Middle frontal gyrus (tissue), 1 donor: ENCODE results near the gene LOXHD1.
A peak's percentile ranks its signal among the peaks of the same experiment; 100 is the strongest.

Source experiments
- DNase-seq: peaks from one replicate; pipeline ENCODE4 v3.0.0-alpha.2; 2015; ENCODE audit warnings: low spot score; ENCODE audit errors: extremely low spot score

LOXHD1 gene

DNA sequence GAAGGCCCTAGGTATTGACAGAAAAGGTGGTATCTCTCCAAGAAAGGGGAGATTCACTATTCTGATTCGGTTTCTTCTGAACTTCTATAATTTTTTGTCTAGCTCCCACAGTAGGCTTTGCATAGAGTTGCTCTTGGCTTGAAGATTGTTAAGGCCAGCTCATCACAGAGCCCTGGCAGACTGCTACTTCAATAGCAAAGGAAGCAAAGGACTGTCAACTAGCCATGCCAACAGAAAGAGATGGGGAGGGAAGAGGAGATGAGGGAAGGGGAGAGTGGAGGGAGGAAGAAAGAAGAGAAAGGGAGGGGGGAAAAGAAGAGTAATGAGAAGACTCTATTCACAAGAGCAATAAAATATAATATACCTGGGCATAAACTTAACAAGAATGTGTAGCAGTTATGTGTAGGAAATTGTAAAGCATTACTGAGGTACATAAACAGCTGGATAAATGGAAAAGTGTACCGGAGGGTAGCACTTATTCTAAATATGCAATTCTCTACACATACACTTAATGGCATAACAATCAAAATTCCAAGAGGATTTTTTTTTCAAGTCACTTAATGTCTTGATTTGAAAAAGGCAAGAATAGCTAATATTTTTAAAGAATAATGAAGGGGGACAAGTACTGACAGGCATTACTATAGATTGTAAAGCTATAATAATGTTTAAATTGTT, 102.5 kb downstream of the LOXHD1 start:
- DNase-seq: no peak

DNA sequence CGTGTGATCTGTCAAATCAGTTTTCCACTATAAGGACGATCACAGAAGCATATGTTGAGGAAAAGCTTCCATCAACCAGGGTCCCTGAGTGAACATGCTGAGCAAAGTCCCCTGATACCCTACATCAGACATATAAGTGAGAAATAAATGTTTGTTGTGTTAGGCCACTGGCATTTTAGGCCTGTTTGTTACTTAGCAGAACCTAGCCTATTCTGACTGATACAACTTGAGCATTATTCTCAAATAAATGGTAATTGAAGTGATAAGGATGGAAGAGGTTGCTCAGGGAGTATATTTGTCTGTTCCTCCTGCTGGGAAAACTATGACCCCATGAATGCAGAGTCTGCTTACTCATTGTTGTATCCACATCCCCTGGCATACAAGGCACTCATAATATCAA, 106.4 kb downstream of the LOXHD1 start:
- no peak for DNase-seq

DNA sequence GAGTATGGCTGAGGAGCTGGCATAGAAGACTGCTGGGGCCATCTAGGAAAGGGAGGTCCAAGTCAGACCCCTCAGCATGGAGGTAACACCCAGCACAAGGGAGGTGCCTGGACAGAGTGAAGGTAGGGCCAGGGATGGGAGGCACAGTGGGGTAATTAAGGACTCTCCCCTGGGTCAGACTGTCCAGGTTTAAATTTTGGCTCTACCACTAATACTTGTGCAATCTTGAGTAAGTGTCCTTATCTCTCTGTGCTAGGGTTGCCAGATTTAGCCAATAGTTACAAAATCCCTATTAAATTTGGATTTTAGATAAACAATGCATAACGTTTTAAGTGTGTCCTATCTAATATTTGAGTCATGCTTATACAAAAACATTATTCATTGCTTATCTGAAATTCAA, 109.5 kb downstream of the LOXHD1 start:
- no peak for DNase-seq

GRCh38 chr18:46546111-46546640, 110.8 kb downstream of the LOXHD1 start:
- DNase-seq: no peak

DNA sequence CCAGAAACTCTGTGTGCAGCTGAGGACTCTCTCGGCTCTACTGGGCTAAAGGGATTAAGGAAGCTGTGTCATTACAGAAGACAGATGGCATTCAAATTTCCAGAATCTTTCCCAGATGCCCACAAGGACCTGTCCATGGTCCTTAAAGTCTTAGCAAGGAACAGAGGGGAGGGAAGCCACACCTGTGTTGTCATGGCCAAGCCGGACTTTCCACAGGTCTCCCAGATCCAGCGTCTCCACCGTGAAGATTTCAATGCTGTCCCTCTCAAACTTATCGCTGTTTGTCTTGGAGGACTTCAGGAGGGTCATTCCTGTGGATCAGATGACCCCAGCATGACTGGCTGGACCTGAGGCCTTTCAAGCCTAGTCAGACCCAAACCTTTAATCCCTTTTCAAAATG, 114.5 kb downstream of the LOXHD1 start:
- DNase-seq: no peak

- no peak for DNase-seq
Measured at GRCh38 chr18:46541626-46542189, 115.3 kb downstream of the LOXHD1 start.

- DNase-seq: no peak
Measured at GRCh38 chr18:46538376-46538775, 118.6 kb downstream of the LOXHD1 start.

DNA sequence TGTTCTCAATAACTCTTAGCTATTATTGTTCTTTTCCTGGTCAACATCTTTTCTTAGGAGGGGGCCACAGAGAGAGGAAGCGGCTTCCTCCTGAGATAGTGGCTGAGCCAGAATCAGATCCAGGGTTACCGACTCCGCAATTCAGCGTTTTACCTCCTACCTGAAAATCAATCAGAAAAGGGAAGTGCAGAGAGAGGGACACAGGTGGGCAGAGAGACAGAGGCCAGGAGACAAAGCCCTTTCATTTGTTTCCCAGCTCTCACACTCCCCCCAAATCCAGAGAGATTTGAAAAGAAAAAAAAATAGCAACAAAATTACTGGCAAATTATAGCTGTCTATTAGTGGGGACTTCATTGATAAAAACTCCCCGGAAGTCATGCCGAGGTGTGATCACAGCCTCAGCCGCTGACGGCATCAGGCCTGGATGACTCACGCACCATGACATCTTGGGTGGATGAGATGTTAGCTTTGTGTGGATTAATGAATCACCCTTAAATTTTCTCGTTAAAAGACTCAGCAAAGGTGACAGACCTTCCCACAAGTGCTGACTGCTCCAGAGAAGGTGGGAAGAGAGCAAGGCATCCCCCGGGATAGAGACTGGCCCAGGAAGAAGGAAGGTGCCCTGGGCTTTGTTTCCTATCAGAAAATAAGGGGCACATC, 120.7 kb downstream of the LOXHD1 start:
- no peak for DNase-seq

- DNase-seq: peak; percentile 22
Measured at GRCh38 chr18:46531482-46531881, 125.5 kb downstream of the LOXHD1 start.

DNA sequence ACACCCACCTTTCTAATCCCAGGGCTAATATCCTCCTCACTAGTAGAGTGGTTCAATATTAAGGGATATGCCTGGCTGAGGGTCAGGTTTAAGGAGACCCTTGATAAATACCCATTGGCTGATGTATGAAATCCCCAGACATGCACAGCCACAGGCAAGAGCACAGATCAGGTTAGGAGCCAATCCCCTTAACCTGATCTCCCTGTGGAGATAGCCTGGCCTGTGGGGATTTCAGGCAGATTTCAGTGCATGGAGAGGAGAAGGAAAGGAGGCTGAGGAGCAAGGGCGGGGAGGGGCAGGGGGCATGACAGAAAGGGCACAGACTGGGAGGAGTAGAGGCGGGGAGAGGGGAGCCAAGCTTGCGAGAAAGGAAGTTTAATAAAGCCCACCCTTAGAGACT, 129.0 kb downstream of the LOXHD1 start:
- no peak for DNase-seq

GRCh38 chr18:46519870-46520269, 137.2 kb downstream of the LOXHD1 start:
- DNase-seq: no peak

GRCh38 chr18:46518438-46518837, 138.6 kb downstream of the LOXHD1 start:
- no peak for DNase-seq

GRCh38 chr18:46516555-46516954, 140.5 kb downstream of the LOXHD1 start:
- no peak for DNase-seq

DNA sequence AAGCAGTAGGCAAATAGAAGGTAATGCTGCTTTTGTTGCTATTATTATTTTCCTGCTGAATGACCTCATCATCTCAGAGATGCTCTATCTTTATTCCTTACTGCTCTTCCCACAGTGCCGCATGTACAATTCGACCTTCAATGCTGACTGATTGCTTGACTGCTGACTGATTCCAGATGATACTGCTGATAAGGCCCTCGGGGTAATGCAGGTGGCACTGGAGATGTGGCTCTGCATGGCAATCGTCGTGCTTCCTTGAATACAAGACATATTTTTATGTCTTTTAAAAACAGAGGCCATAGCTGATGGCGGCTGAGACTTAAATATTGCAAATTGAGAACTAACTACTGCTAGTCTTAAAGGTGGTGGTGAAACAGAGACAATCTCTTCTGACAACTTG, 146.6 kb downstream of the LOXHD1 start:
- no peak for DNase-seq

- no peak for DNase-seq
Measured at GRCh38 chr18:46509530-46509929, 147.5 kb downstream of the LOXHD1 start.

- DNase-seq: no peak
Measured at GRCh38 chr18:46506974-46507586, 149.9 kb downstream of the LOXHD1 start.

GRCh38 chr18:46502444-46502843, 154.6 kb downstream of the LOXHD1 start:
- DNase-seq: no peak

GRCh38 chr18:46497129-46497528, 159.9 kb downstream of the LOXHD1 start:
- DNase-seq: no peak

DNA sequence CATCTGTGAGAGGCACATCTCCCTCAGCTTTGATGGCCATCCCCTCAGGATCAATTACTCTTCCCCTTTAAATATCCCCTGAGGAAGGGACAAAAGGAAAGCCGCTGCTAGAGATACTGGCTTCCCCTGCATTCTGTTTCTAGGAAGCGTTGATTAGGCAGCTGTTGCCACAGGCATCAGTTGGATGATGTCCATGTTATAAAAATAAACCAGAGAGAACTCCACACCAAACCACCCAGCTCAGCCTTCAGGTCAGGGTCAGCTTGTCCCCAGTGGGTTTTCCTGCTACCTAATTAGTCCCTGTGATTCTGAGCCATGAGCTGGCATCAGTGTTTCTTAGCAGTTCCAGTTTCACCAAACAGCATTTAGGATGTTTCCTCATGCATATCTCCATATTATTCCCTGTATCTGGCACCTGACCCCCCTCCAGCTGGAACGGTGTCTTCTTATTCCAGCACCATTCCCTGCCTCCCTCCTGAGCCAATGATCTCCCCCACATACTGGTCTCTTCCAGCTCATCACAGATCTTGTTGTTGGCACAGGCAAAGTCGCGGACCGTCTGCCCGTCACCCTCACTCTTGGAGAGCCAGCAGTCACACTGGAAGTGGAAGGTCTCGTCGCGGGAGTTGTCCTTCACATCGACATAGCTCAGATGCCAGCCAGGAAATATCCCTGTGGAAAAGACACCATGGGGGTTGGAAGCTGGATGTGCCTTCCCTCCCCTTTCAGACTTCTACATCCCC, 168.4 kb downstream of the LOXHD1 start:
- DNase-seq: no peak

DNA sequence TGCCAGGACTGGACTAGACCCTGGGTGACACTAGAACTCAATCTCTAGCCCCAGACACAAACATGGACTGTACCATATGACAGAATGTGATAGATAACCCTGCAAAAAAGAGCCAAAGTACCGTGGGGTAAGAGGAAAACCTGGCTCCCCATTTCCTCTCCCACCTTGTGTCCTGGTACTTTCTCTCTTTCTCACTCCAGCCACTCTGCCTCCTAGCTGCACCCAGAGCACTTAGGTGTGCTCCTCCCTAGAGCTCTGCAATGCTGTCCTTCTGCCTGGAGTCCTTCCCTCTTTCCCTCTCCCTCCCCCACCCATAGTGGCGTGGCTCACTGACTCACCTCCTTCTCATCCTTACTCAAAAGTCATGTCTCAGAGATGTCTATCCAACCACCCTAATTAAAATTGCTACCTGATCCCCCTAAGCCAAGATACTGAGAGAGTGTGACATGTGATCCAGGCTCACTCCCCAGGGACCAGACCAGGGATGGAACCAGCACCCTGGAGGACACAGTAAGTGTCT, 171.3 kb downstream of the LOXHD1 start:
- no peak for DNase-seq

DNA sequence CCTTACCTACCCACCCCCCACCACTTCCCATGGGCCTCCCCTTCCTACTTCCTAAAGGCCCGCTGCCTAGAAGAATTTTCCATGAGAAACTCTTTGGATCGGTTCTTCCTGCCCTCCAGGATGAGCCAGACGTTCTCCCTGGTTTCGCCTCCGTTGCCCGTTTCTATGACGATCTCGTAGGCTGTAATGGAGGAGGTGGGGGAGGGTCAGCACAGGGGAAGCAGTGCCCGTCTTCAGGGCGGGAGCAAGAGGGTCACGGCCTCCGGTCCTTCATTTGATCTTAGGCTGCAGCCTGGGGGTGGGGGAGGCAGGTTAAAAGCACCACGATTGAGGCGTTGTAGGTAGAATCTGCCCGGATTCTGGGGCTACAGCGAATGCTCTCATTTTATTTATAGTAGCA, 172.0 kb downstream of the LOXHD1 start:
- no peak for DNase-seq
